HG03175 (cell line): Measurements from ENCODE around the gene DNAJC9.

Experiments used
- ATAC-seq: cut with Tn5 transposase; IDR thresholded peaks from one replicate; pipeline ENCODE4 v1.9.1; 2021; ENCODE audit warnings: mild to moderate bottlenecking, moderate library complexity; ENCODE audit not compliant: unreplicated experiment

Gene DNAJC9

GRCh38 chr10:73239908-73240307 lies 7.1 kb downstream of the DNAJC9 start:
- ATAC-seq, result no peak

- no peak for ATAC-seq
These were observed 8.0 kb downstream of the DNAJC9 start for GRCh38 chr10:73238990-73239566.

- ATAC-seq, result no peak
These were observed 12.4 kb downstream of the DNAJC9 start for GRCh38 chr10:73234695-73235094.

GRCh38 chr10:73233883-73234282 lies 13.2 kb downstream of the DNAJC9 start:
- no peak for ATAC-seq

- ATAC-seq, result no peak
These were observed 14.2 kb downstream of the DNAJC9 start for GRCh38 chr10:73232887-73233286.

GRCh38 chr10:73229567-73229966 lies 17.5 kb downstream of the DNAJC9 start:
- ATAC-seq, result no peak

- ATAC-seq, result no peak
These were observed 18.8 kb downstream of the DNAJC9 start for GRCh38 chr10:73228247-73228646.

- no peak for ATAC-seq
These were observed 20.4 kb downstream of the DNAJC9 start for GRCh38 chr10:73226663-73227062.

- ATAC-seq, result no peak
These were observed 21.5 kb downstream of the DNAJC9 start for GRCh38 chr10:73225518-73225917.

GRCh38 chr10:73220989-73221388 lies 26.1 kb downstream of the DNAJC9 start:
- ATAC-seq, result no peak

- no peak for ATAC-seq
These were observed 27.7 kb downstream of the DNAJC9 start for GRCh38 chr10:73219384-73219783.

GRCh38 chr10:73218431-73219191 lies 28.4 kb downstream of the DNAJC9 start:
- ATAC-seq, result no peak

- ATAC-seq, result no peak
These were observed 29.4 kb downstream of the DNAJC9 start for GRCh38 chr10:73217628-73218027.

- no peak for ATAC-seq
These were observed 31.3 kb downstream of the DNAJC9 start for GRCh38 chr10:73215749-73216148.

GRCh38 chr10:73211106-73211811 lies 35.8 kb downstream of the DNAJC9 start:
- ATAC-seq, result no peak

GRCh38 chr10:73210395-73211105 lies 36.5 kb downstream of the DNAJC9 start:
- no peak for ATAC-seq

- ATAC-seq, result no peak
These were observed 37.4 kb downstream of the DNAJC9 start for GRCh38 chr10:73209705-73210104.

- no peak for ATAC-seq
These were observed 39.2 kb downstream of the DNAJC9 start for GRCh38 chr10:73207883-73208282.

- ATAC-seq, result no peak
These were observed 40.7 kb downstream of the DNAJC9 start for GRCh38 chr10:73206385-73206784.

GRCh38 chr10:73205890-73206289 lies 41.2 kb downstream of the DNAJC9 start:
- ATAC-seq, result no peak

GRCh38 chr10:73205081-73205480 lies 42.0 kb downstream of the DNAJC9 start:
- no peak for ATAC-seq
